Limb (tissue), 2 donors: ENCODE measurements around the gene TSC22D3.
"Not testable (repeated sequence)": the region's sequence is repeated elsewhere in the genome, so short reads cannot be mapped to it uniquely, and the experiment has no call there.

ENCODE experiments used
- DNase-seq, 2 donors: peaks; one replicate each; pipeline ENCODE4 v3.0.0-alpha.2; 2016; ENCODE audit errors: extremely low spot score in 2 of 2

Gene TSC22D3

GRCh38 chrX:107683124-107683895 is 92.3 kb downstream of the TSC22D3 start:
- no peak for DNase-seq

GRCh38 chrX:107682256-107682655 is 93.3 kb downstream of the TSC22D3 start:
- no peak for DNase-seq

- DNase-seq = no peak
Measured at GRCh38 chrX:107678957-107679740, 96.4 kb downstream of the TSC22D3 start.

DNA sequence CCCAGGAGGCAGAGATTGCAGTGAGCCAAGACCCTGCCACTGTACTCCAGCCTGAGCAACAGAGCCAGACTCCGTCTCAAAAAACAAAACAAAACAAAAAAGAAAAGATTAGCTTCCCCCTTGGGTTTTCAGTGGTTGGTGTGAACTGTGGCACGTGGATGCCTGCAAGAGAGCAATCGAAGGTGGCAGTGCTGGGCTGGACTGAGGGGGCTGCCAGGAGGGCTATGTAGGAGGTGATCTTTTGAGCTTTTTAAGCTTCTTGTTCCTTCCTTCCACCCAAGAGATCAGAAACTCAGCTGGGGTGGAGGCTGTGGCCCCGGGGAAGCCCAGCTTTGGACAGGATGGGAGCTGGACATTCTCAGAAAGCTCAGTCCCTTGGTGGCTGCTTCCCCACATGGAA is 97.7 kb downstream of the TSC22D3 start:
- DNase-seq = no peak

GRCh38 chrX:107677501-107677901 is 98.1 kb downstream of the TSC22D3 start:
- no peak for DNase-seq

GRCh38 chrX:107676559-107677378 is 98.8 kb downstream of the TSC22D3 start:
- peak; percentile 59 to 65 for DNase-seq

GRCh38 chrX:107675823-107676555 is 99.6 kb downstream of the TSC22D3 start:
- no peak for DNase-seq

DNA sequence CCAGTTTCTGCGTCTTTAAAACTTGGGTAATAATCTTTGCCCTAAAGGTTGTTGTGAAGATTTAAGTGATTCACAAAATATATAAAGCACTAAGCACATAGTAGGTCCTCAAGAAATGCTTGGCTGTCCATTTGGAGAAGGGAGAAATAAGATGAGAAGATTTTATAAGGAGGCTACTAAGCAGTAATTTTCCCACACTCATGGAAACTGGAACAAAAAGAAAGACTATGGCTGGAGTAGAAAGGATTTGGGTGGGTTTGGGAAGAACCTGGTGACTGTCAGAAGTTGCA is 100.3 kb downstream of the TSC22D3 start:
- DNase-seq = no peak

DNA sequence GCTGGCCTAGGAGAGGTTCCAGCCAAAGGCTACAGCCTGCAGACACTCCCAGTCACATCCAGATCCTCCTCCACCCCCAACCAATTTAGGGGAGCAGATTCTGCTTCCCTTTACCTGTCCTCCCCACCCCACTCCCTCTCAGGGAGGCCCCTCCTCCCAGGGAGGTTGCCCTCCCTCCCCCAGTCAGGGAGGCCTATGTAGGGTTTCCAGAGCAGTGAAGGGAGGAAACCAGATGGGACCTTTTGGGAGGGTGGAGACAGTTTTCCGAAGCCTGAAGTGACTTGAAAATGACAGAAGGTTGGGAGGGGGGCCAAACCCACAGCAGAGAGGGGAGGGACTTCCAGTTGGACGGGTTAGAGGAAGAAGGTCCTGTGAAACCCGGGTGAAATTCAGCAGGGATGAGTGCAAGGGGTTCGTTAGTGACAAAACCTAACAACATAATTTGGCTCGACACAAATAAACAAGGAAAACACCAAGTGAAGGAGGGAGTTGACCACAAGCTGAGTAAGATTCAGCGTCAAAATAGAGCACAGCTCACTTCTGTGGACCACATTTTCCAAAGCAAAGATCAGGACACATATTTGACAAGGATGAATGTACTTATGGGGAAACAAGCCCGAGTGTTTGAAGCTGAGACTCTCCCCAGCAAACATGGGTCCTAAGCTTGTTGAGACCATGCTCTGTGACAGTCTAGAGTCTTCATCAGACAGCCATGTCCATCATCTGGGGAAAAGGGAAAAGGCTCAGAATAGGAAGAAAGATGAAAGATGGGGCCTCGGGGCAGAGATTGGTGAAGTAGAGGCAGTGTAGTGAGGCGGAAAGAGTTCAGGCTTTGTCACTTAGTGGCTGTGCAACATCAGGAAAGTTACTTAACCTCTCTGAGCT is 100.9 kb downstream of the TSC22D3 start:
- DNase-seq = peak in 1 of 2 donors; percentile 43

- DNase-seq = peak in 1 of 2 donors; percentile 49
Measured at GRCh38 chrX:107673933-107674479, 101.6 kb downstream of the TSC22D3 start.

DNA sequence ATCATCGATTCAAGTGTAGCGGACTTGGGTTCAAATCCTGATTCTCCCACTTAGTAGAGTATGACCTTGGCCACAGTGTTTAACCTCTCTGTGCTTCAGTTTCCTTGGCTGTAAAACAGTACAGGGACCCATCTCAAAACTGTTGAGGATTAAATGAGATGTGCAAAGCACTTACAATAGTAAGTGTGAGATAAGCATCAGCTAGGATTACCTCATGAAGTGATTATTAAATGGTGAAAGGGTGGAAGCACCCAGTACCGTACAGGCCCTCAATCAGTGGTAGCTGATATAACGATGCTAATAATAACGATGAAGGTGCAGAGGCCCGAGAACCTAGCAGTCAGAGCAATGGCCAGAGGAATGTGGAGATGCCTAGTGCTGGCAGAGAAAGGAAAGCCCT is 102.2 kb downstream of the TSC22D3 start:
- no peak for DNase-seq

DNA sequence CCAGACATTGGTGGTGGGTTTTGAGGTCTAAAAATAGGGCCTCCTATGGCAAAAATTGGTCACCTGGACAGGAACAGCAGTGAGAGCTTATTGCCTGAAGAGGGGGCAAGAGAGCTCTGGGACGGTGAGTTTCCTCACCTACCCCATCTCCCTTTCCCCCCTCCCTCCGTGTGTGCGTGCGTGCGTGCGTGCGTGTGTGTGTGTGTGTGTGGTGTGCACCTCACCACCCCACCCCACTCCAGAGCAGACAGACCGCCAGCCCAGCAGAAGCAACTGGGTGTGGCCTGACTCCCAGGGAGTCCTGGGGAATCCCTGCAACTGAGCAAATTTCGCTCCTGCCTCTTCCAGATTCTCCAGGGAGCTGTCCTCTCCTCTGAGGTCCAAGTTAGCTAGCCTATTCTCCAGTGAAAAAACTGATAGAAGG is 102.6 kb downstream of the TSC22D3 start:
- DNase-seq = peak; percentile 33 to 50

GRCh38 chrX:107671256-107671655 is 104.3 kb downstream of the TSC22D3 start:
- not testable (repeated sequence) for DNase-seq

DNA sequence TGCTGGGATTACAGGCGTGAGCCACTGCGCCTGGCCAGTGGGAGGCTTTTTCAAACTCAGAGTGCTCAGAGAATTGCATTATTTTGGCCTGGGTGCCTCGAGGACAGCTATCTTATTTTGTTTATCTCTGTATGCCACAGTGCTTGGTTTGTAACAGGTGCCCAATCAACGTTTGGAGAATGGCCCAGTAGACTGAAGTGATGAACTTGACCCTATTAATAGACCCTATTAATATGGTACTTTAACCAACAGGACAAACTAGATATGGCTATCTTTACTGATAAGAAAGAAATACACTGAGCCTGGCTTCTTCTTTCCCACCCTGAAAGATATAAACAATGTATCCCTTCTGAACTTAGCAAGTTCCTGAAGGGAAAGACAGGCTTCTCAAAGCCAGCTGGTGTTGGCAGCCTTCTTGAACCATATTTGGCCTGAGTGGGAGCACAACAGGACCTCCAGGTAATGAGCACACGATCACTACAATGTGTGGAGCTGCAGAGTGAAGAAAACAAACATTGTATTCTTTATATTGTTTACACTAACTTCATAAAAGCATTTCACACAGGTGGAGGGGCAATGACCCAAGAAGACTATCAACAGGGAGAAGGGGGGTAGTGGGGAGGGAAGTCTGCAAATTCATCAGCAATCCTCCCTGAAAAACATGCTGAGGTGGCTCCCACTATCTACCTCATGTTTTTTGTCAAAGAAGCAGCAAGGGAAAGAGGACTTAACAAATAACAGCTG is 105.5 kb downstream of the TSC22D3 start:
- DNase-seq = no peak

DNA sequence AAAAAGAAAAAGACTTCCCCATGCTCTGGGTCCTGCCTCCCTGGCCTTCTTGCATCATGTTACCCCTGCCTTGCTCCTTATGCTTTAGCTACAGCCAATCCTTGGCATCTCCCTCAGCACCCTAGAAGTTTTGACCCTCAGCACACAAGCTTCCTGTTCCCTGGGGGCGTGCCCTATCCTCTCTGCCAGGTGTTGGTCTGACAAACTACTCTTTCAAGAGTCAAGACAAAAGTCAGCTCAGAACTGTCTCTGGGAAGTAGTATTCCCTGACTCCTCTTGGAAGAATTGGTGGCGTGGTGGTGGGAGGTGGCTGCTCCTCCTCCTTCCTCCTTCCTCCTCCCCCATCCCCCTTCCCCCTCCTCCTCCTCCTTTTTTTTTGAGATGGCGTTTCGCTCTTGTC is 106.3 kb downstream of the TSC22D3 start:
- DNase-seq = no peak

- DNase-seq = not testable (repeated sequence)
Measured at GRCh38 chrX:107668710-107669109, 106.9 kb downstream of the TSC22D3 start.

- DNase-seq = no peak
Measured at GRCh38 chrX:107667426-107667825, 108.2 kb downstream of the TSC22D3 start.

GRCh38 chrX:107666931-107667330 is 108.7 kb downstream of the TSC22D3 start:
- DNase-seq = no peak
